Mammary epithelial cell (primary cell): ENCODE measurements around the gene LHPP.

Experiments
- EZH2 ChIP-seq: IDR thresholded peaks from 2 replicates; pipeline ENCODE4 v1.6.1; 2012; ENCODE audit warnings: low read length, inconsistent platforms, borderline replicate concordance
- TF ChIP-seq, protein P1 (sequence below), 2 donors: IDR thresholded peaks in 1 of 2; conservative IDR thresholded peaks in 1 of 2; 2 replicates each; pipeline ENCODE4 v1.5.1; 2011 to 2012; ENCODE audit warnings: inconsistent platforms in 2 of 2, low read length in 2 of 2, mild to moderate bottlenecking in 2 of 2, control low read depth in 1 of 2, low read depth in 1 of 2; ENCODE audit not compliant: insufficient read depth in 1 of 2; ENCODE audit errors: extremely low read depth in 1 of 2

DNA sequence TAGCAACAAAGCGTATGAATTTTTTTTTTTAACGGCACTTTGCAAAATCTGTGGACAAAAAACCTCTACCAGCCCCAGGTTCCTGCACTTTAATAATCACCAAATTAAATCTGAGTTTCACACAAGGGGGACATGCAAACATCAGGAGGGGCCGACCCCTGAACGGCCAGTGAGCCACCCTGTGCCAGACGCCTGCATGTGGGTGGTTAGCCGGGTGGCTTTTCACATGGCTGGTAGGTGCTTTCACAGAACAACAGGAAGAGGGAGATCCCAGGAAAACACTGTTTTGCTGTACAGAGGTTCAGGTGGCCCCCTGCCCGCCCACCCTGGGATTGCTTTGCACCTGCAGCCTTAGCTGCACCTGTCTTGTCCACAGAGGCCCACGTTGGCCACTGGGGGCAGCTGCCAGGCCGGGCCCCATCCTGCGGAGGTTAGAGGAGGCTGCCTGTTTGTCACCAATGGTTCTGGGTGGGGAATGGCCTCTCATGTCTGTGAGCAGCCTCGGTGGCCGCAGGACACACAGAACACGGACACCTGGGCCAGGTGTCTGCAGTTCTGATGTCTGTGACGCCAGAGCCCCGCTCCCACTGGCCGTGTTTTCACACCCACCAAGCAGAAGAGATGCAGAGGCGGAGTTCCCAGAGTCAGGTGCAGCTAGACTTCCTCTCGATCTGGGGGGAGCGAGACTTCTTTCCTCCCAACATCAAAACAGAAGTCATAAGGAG is 174.8 kb downstream of the LHPP start:
- TF ChIP-seq, protein P1, sequence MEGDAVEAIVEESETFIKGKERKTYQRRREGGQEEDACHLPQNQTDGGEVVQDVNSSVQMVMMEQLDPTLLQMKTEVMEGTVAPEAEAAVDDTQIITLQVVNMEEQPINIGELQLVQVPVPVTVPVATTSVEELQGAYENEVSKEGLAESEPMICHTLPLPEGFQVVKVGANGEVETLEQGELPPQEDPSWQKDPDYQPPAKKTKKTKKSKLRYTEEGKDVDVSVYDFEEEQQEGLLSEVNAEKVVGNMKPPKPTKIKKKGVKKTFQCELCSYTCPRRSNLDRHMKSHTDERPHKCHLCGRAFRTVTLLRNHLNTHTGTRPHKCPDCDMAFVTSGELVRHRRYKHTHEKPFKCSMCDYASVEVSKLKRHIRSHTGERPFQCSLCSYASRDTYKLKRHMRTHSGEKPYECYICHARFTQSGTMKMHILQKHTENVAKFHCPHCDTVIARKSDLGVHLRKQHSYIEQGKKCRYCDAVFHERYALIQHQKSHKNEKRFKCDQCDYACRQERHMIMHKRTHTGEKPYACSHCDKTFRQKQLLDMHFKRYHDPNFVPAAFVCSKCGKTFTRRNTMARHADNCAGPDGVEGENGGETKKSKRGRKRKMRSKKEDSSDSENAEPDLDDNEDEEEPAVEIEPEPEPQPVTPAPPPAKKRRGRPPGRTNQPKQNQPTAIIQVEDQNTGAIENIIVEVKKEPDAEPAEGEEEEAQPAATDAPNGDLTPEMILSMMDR (conservative IDR thresholded peaks at IDR 0.05 in 1 of 2, IDR thresholded peaks at IDR 0.05 in 1 of 2; ENCODE audit: extremely low read depth in 1 of 2, insufficient read depth in 1 of 2, low read depth in 1 of 2, low read length in 2 of 2) = no peak
- no peak for TF ChIP-seq EZH2
